ENCODE data around the gene CMTM8.

The CMTM8 gene

DNA sequence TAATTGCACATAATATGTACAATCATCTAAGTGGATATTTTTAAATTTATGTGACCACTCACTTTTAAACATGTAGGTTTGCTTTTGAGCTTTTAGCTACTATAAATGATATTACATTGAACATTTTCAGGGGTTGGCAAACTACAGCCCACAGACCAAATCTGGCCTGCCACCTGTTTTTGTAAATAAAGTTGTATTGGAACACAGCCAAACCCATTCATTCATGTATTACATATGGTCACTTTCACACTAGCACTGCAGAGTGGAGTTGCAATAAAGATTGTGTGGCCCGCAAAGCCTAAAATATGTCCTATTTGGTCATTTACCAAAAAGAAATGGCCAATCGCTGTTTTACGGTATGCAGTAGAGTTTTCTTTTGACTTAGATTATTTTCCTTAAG is 174.4 kb downstream of the CMTM8 start:
- H3K9me3 ChIP-seq (ENCODE audit: control insufficient read depth, low read length): no peaks in the 10 kb centered on the region
- no peak for DNase-seq
- no peak overlapping the region for H3K4me3 ChIP-seq (ENCODE audit: insufficient read depth, low read depth, low read length, poor library complexity, severe bottlenecking)
- H3K4me1 ChIP-seq (ENCODE audit: control insufficient read depth, insufficient read depth, low read length, poor library complexity, severe bottlenecking): peaks cover 16% of the 10 kb centered on the region
- no peak overlapping the region for H3K27ac ChIP-seq (ENCODE audit: insufficient read depth, low read length, poor library complexity, severe bottlenecking)
- H3K36me3 ChIP-seq (ENCODE audit: control insufficient read depth, insufficient read depth, low read length): no peaks in the 10 kb centered on the region
- no peaks in the 10 kb centered on the region for H3K27me3 ChIP-seq (replicated peaks; ENCODE audit: control insufficient read depth, insufficient read depth, low read length, poor library complexity, severe bottlenecking)

DNA sequence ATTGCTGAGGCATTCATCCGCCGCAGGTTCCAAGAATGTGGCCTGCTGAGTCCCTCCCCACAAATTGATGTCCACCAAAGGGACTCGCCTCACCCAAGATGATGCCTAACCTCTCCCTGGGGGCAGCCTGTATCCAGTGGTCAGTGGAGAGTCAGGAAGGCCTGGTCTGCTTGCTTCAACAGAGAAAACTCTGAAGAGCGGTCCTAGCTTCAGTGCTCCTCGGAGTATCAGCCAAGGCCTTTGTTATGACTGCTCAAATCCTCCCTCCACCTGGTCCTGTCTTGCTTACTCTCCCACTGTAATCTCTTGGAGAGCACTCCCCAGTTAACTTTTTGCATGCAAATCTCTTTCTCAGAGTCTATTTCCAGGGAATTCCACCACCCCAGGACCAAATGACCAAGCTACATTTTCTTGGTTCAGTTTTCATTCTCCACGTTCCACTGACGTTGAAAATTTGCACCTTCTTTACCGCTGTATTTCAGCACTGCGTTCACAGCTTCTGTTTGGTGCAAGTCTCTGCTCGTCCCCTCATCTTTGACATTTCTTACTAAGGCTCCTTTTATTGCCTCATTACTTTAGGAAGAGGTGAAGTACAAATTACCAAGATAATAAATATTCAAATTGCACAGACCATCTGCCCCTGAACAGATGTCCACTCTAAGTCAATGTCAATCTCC is 175.5 kb downstream of the CMTM8 start:
- peaks cover 16% of the 10 kb centered on the region for H3K4me1 ChIP-seq (ENCODE audit: control insufficient read depth, insufficient read depth, low read length, poor library complexity, severe bottlenecking)
- no peaks in the 10 kb centered on the region for H3K36me3 ChIP-seq (ENCODE audit: control insufficient read depth, insufficient read depth, low read length)
- no peaks in the 10 kb centered on the region for H3K9me3 ChIP-seq (ENCODE audit: control insufficient read depth, low read length)
- peak overlapping the region; percentile 59 for H3K27ac ChIP-seq (ENCODE audit: insufficient read depth, low read length, poor library complexity, severe bottlenecking)
- H3K4me3 ChIP-seq (ENCODE audit: insufficient read depth, low read depth, low read length, poor library complexity, severe bottlenecking): no peak overlapping the region
- no peak for DNase-seq
- no peaks in the 10 kb centered on the region for H3K27me3 ChIP-seq (replicated peaks; ENCODE audit: control insufficient read depth, insufficient read depth, low read length, poor library complexity, severe bottlenecking)

DNA sequence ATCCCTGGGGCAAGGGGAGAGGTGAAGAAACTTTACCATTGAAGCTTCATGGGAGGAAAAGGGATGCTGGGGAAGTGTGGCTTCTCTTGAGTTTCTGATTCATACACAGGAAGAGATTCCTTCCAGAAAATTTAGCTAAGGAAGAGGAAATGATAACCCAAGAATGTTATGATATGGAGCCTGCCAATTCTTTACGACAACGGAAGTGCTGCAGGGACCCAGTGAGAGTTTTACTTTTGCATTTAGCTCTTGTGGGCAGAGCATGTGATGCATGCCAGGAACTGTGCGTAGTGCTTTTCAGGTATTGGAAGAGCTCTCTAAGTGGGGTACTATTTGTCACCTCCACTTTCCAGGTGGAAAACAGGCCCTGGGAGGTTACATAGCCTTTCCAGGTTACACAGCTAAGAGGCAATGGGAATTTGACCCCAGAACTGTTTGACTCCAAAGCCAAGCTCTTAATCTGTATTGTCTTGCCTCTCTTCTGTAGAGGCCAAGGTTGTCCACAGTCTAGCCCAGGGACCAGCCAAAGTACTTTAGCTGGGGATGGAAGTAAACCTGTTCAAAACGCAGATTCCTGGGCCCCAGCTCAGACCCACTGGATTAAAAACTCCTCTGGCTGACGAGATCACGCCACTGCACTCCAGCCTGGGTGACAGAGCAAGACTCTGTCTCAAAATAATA is 176.2 kb downstream of the CMTM8 start:
- Histone ChIP-seq H3K9me3 (ENCODE audit: control insufficient read depth, low read length) (no peaks in the 10 kb centered on the region), H3K27ac (ENCODE audit: insufficient read depth, low read length, poor library complexity, severe bottlenecking) (peak overlapping the region; percentile 59), H3K4me1 (ENCODE audit: control insufficient read depth, insufficient read depth, low read length, poor library complexity, severe bottlenecking) (peaks cover 19% of the 10 kb centered on the region), H3K27me3 (replicated peaks; ENCODE audit: control insufficient read depth, insufficient read depth, low read length, poor library complexity, severe bottlenecking) (no peaks in the 10 kb centered on the region), H3K4me3 (ENCODE audit: insufficient read depth, low read depth, low read length, poor library complexity, severe bottlenecking) (no peak overlapping the region), H3K36me3 (ENCODE audit: control insufficient read depth, insufficient read depth, low read length) (no peaks in the 10 kb centered on the region)
- no peak for DNase-seq

DNA sequence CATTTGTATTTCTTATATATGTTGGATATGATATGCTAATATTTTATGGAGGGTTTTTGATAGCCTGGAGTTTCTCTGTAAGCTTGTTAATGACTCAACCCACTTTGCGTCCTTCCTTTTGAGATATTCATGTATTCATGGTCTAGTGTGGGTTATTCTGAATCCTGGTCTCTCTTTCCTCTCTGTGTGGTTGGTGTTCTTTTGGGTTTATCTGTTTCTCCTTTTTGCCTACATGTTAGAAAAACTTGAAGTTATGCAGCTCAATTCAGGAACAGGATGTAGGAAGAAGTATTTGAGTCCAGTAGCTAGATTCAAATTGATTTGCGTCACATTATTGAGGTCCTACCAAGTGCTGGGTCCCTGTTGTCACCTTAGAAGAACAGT is 181.3 kb downstream of the CMTM8 start:
- no peaks in the 10 kb centered on the region for H3K27me3 ChIP-seq (replicated peaks; ENCODE audit: control insufficient read depth, insufficient read depth, low read length, poor library complexity, severe bottlenecking)
- no peaks in the 10 kb centered on the region for H3K36me3 ChIP-seq (ENCODE audit: control insufficient read depth, insufficient read depth, low read length)
- H3K9me3 ChIP-seq (ENCODE audit: control insufficient read depth, low read length): no peaks in the 10 kb centered on the region
- H3K4me3 ChIP-seq (ENCODE audit: insufficient read depth, low read depth, low read length, poor library complexity, severe bottlenecking): no peak overlapping the region
- H3K27ac ChIP-seq (ENCODE audit: insufficient read depth, low read length, poor library complexity, severe bottlenecking): no peak overlapping the region
- H3K4me1 ChIP-seq (ENCODE audit: control insufficient read depth, insufficient read depth, low read length, poor library complexity, severe bottlenecking): peaks cover 44% of the 10 kb centered on the region
- DNase-seq: no peak

All from effector memory CD4-positive, alpha-beta T cell (primary cell).